GM10248 (cell line): ENCODE results near the gene FOXK2.

ENCODE experiments used
- CTCF ChIA-PET: fragments of 300-600 bp; sonication (Branson Sonifier 250); formaldehyde crosslinking; extraction: SDS; loops from one replicate; lab custom pipeline; 2021; ENCODE audit warnings: antibody characterized with exemption; lab: Yijun Ruan, JAX
- POLR2A ChIA-PET: fragments of 350-650 bp; sonication (Branson Sonifier 250); formaldehyde crosslinking; extraction: SDS; loops from one replicate; lab custom pipeline; 2020; ENCODE audit warnings: antibody characterized with exemption; lab: Yijun Ruan, JAX
- DNase-seq: peaks from one replicate; pipeline ENCODE4 v3.0.0; 2012; ENCODE audit errors: extremely low spot score
- CTCF ChIP-seq: IDR thresholded peaks from 2 replicates; pipeline ENCODE4 v1.5.1; 2012; ENCODE audit warnings: mild to moderate bottlenecking, low read depth; ENCODE audit errors: extremely low read depth, missing control alignments, control extremely low read depth

FOXK2 gene

GRCh38 chr17:82619211-82619610, 99.7 kb downstream of the FOXK2 start:
- CTCF ChIA-PET = no interaction called here
- TF ChIP-seq CTCF = no peak
- DNase-seq = no peak
- POLR2A ChIA-PET = no interaction called here

- CTCF ChIA-PET = no interaction called here
- POLR2A ChIA-PET = no interaction called here
- TF ChIP-seq CTCF = no peak
- no peak for DNase-seq
These were observed 100.1 kb downstream of the FOXK2 start for GRCh38 chr17:82619641-82620040.

GRCh38 chr17:82623707-82624106, 104.2 kb downstream of the FOXK2 start:
- DNase-seq = no peak
- ChIA-PET CTCF (no interaction called here), POLR2A (interaction anchor here (0.7 kb wide), 1 partner anchor 9 kb away, joined by 3 read pairs; no protein-coding TSS in a partner anchor)
- no peak for TF ChIP-seq CTCF

- DNase-seq = no peak
- POLR2A ChIA-PET = no interaction called here
- TF ChIP-seq CTCF = no peak
- CTCF ChIA-PET = no interaction called here
These were observed 107.9 kb downstream of the FOXK2 start for GRCh38 chr17:82627405-82627804.

GRCh38 chr17:82629748-82630147, 110.2 kb downstream of the FOXK2 start:
- DNase-seq = no peak
- TF ChIP-seq CTCF = no peak
- CTCF ChIA-PET = no interaction called here
- POLR2A ChIA-PET = no interaction called here

- CTCF ChIA-PET = no interaction called here
- no peak for DNase-seq
- POLR2A ChIA-PET = no interaction called here
- no peak for TF ChIP-seq CTCF
These were observed 110.7 kb downstream of the FOXK2 start for GRCh38 chr17:82630212-82630611.

GRCh38 chr17:82631544-82631943, 112.0 kb downstream of the FOXK2 start:
- DNase-seq = no peak
- ChIA-PET POLR2A (no interaction called here), CTCF (interaction anchor here (0.7 to 1.4 kb wide), 2 partner anchors 10 to 16 kb away, joined by 3 to 6 read pairs; no protein-coding TSS in a partner anchor)
- no peak for TF ChIP-seq CTCF
